Limb (tissue), 2 donors: Measurements from ENCODE around the gene SMARCC2.
A peak's percentile ranks its signal among the peaks of the same experiment; 100 is the strongest.

ENCODE experiments used
- DNase-seq, 2 donors: peaks; one replicate each; pipeline ENCODE4 v3.0.0-alpha.2; 2016; ENCODE audit errors: extremely low spot score in 2 of 2

SMARCC2 gene

GRCh38 chr12:56189099-56189917 lies at the start of gene SMARCC2:
Gene SMARCC2 (minus strand): TSS chr12:56189483. CDS start chr12:56189461, 22 bp downstream.
- peak; percentile 88 to 92 for DNase-seq

GRCh38 chr12:56237552-56237951 lies 48.3 kb upstream of the SMARCC2 start:
- DNase-seq: no peak

GRCh38 chr12:56236985-56237384 lies 47.7 kb upstream of the SMARCC2 start:
- no peak for DNase-seq

- no peak for DNase-seq
These were observed 46.8 kb upstream of the SMARCC2 start for GRCh38 chr12:56236091-56236490.

- no peak for DNase-seq
These were observed 45.6 kb upstream of the SMARCC2 start for GRCh38 chr12:56234746-56235436.

- no peak for DNase-seq
These were observed 41.9 kb upstream of the SMARCC2 start for GRCh38 chr12:56231184-56231582.

- no peak for DNase-seq
These were observed 41.3 kb upstream of the SMARCC2 start for GRCh38 chr12:56230432-56231183.

- DNase-seq: no peak
These were observed 40.7 kb upstream of the SMARCC2 start, which contains the start of gene SLC39A5 for GRCh38 chr12:56229916-56230431. Gene SLC39A5 (plus strand): TSS chr12:56230051. CDS start chr12:56231275, 1,224 bp downstream.

- no peak for DNase-seq
These were observed 39.8 kb upstream of the SMARCC2 start for GRCh38 chr12:56229082-56229481.

- no peak for DNase-seq
These were observed 35.7 kb upstream of the SMARCC2 start for GRCh38 chr12:56224954-56225353.

- peak; percentile 98 to 99 for DNase-seq
These were observed 34.9 kb upstream of the SMARCC2 start, which contains the start of gene NABP2 for GRCh38 chr12:56224102-56224701. Gene NABP2 (plus strand): TSS chr12:56224342. CDS start chr12:56224857, 515 bp downstream.

- DNase-seq: no peak
These were observed 34.4 kb upstream of the SMARCC2 start for GRCh38 chr12:56223571-56224101.

GRCh38 chr12:56222531-56222895 lies 33.2 kb upstream of the SMARCC2 start:
- DNase-seq: peak in 1 of 2 donors; percentile 1

GRCh38 chr12:56221757-56222530 lies 32.7 kb upstream of the SMARCC2 start, which contains the start of gene RNF41:
Gene RNF41 (minus strand): TSS chr12:56221922. CDS start chr12:56214047, 7,875 bp downstream.
- peak; percentile 98 for DNase-seq

GRCh38 chr12:56221232-56221756 lies 32.0 kb upstream of the SMARCC2 start:
- peak; percentile 77 to 81 for DNase-seq

GRCh38 chr12:56220611-56221231 lies 31.4 kb upstream of the SMARCC2 start:
- DNase-seq: no peak

GRCh38 chr12:56219840-56220239 lies 30.6 kb upstream of the SMARCC2 start:
- no peak for DNase-seq

- DNase-seq: no peak
These were observed 27.2 kb upstream of the SMARCC2 start for GRCh38 chr12:56216461-56216860.

GRCh38 chr12:56213878-56214277 lies 24.6 kb upstream of the SMARCC2 start:
- no peak for DNase-seq
